Measurements from ENCODE around the gene HNRNPCL4. TPM values are rescaled to one million over a fixed set of nuclear protein-coding genes. Genes with fewer than 3 reads are reported as not detected.
"Not testable (repeated sequence)": the region's sequence is repeated elsewhere in the genome, so short reads cannot be mapped to it uniquely, and the experiment has no call there.

HNRNPCL4 gene
- total RNA-seq (2021) (not detected in 2 replicates), Bru-seq, nascent RNA (not detected), BruChase-seq, experiment 1, labeled RNA remaining after a 2-hour chase (not detected), BruChase-seq, experiment 2, labeled RNA remaining after a 6-hour chase (not detected)
- long read RNA-seq = 0 reads

DNA sequence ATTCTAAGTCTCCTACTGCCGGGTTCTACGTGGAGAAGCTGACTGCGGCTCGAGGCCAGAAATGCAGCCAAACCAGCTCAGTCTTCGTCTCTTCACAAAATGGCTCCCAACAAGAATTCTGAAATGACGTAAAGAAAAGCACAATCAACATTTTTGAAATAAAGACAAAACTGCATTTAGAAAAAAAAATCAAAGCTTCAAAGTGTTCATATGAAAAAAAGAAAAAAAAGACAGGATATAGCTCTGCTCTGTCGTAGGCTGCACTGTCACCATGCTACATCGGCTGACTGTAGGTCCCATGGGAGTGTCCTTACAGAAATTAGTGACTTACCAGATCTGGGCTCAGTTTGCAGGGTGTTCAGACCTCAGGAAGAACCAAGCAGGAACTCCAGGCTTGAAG lies at the start of gene HNRNPCL4:
TSS of gene HNRNPCL4 (minus strand) at position 101 of the 400 bp plus-strand sequence. CDS start 164 bp downstream, outside the sequence.
- CTCF ChIA-PET; H3K4me1 ChIP-seq (ENCODE audit: insufficient read depth, low read length, poor library complexity, severe bottlenecking); H3K4me3 ChIP-seq (ENCODE audit: low read depth, low read length, poor library complexity, severe bottlenecking); H3K27me3 ChIP-seq (replicated peaks; ENCODE audit: insufficient read depth, low read depth, low read length, poor library complexity); BruUV-seq (replicated peaks); DNase-seq (ENCODE audit: low spot score); intact Hi-C loops (cut with micrococcal nuclease; ENCODE audit: unreplicated experiment); H3K27ac ChIP-seq (ENCODE audit: low read depth, low read length, poor library complexity, severe bottlenecking); H3K36me3 ChIP-seq (ENCODE audit: insufficient read depth, low read length, poor library complexity, severe bottlenecking); POLR2A ChIA-PET (ENCODE audit: low non-redundant PET); H3K9me3 ChIP-seq (ENCODE audit: low read depth, low read length, poor library complexity, severe bottlenecking): not testable (repeated sequence)

DNA sequence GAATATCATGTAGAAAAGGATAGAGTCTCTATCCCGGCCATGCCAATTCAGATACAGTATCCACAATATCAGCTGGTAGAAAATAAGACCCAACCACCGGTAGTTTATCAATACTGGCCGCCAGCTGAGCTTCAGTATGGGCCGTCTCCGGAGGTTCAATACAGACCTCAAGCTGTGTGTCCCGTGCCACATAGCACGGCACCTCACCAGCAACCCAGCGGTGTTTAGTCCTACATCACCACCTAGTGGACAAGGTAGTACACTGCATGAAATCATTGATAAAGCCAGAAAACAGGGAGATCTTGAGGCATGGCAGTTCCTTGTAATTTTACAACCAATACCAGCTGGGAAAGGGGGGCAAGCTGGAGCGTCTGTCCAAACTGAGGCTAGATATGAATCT lies 43.3 kb upstream of the HNRNPCL4 start:
- CTCF ChIA-PET; BruUV-seq (replicated peaks); DNase-seq (ENCODE audit: low spot score); H3K4me3 ChIP-seq (ENCODE audit: low read depth, low read length, poor library complexity, severe bottlenecking); H3K9me3 ChIP-seq (ENCODE audit: low read depth, low read length, poor library complexity, severe bottlenecking); intact Hi-C loops (cut with micrococcal nuclease; ENCODE audit: unreplicated experiment); H3K4me1 ChIP-seq (ENCODE audit: insufficient read depth, low read length, poor library complexity, severe bottlenecking); POLR2A ChIA-PET (ENCODE audit: low non-redundant PET); H3K36me3 ChIP-seq (ENCODE audit: insufficient read depth, low read length, poor library complexity, severe bottlenecking); H3K27ac ChIP-seq (ENCODE audit: low read depth, low read length, poor library complexity, severe bottlenecking); H3K27me3 ChIP-seq (replicated peaks; ENCODE audit: insufficient read depth, low read depth, low read length, poor library complexity): not testable (repeated sequence)

DNA sequence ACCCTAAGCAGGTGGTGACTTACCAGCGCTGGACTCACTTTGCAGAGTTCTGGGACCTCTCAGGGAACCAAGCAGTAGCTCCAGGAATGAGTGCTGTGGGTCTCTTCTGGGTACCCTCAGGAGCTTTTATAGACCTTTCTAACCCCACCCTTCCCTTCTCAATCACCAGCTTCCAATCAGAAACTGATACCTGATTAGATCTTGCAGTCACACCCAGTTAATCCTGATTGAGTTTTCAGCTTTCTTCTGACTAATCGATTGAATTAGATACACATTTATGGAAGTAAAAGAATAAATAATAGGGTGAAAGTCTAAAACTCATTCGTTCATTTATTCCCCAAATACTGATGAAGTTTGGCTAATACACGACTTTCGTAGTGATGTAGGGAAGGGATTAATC lies 35.9 kb upstream of the HNRNPCL4 start, which contains the start of gene PRAMEF13:
TSS of gene PRAMEF13 (minus strand) at position 101 of the 400 bp plus-strand sequence. CDS start 1,820 bp downstream, outside the sequence.
- intact Hi-C loops (cut with micrococcal nuclease; ENCODE audit: unreplicated experiment); H3K27ac ChIP-seq (ENCODE audit: low read depth, low read length, poor library complexity, severe bottlenecking); H3K9me3 ChIP-seq (ENCODE audit: low read depth, low read length, poor library complexity, severe bottlenecking); POLR2A ChIA-PET (ENCODE audit: low non-redundant PET); H3K27me3 ChIP-seq (replicated peaks; ENCODE audit: insufficient read depth, low read depth, low read length, poor library complexity); H3K4me3 ChIP-seq (ENCODE audit: low read depth, low read length, poor library complexity, severe bottlenecking); CTCF ChIA-PET; H3K36me3 ChIP-seq (ENCODE audit: insufficient read depth, low read length, poor library complexity, severe bottlenecking); DNase-seq (ENCODE audit: low spot score); BruUV-seq (replicated peaks); H3K4me1 ChIP-seq (ENCODE audit: insufficient read depth, low read length, poor library complexity, severe bottlenecking): not testable (repeated sequence)

DNA sequence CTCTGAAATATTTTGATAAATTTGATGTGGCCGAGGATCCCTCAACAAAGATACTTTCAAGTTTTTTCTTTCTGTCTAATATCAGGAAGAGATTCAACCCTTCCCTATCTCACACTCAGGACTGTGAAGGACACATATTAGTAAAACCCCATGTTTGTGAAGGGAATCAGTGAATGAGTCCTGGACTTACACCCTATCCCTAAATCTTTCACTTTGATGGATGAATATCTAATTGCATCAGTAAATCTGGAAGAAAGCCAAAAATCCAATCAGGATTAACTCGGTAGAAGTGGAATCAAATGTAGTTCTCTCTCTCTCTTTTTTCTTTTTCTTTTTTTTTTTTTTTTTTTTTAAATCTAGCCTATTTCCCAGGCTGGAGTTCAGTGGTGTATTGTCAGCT lies 6.1 kb upstream of the HNRNPCL4 start, which contains the start of gene PRAMEF9:
TSS of gene PRAMEF9 (plus strand) at position 301 of the 400 bp plus-strand sequence. CDS start 3,433 bp downstream, outside the sequence.
- CTCF ChIA-PET = not testable (repeated sequence)

DNA sequence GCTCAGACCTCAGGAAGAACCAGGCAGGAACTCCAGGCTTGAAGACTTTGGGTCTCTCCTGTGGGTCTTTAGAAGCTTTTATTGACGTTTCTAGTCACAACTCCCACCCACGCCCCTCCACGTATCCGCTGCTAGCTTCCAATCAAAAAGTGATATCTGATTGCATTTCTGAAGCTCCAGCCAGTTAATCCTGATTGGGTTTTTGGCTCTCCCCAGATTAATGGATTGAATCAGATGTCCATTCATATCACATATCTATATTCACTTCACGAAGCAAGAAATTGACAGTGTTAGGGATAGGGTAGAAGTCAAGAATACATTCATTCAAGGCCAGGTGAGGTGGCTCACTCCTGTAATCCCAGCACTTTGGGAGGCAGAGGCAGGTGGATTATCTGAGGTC lies 9.5 kb downstream of the HNRNPCL4 start, which contains the start of gene PRAMEF26:
TSS of gene PRAMEF26 (minus strand) at position 101 of the 400 bp plus-strand sequence. CDS start 2,914 bp downstream, outside the sequence.
- H3K4me3 ChIP-seq (ENCODE audit: low read depth, low read length, poor library complexity, severe bottlenecking); BruUV-seq (replicated peaks); H3K36me3 ChIP-seq (ENCODE audit: insufficient read depth, low read length, poor library complexity, severe bottlenecking); H3K9me3 ChIP-seq (ENCODE audit: low read depth, low read length, poor library complexity, severe bottlenecking); intact Hi-C loops (cut with micrococcal nuclease; ENCODE audit: unreplicated experiment); H3K27me3 ChIP-seq (replicated peaks; ENCODE audit: insufficient read depth, low read depth, low read length, poor library complexity); POLR2A ChIA-PET (ENCODE audit: low non-redundant PET); DNase-seq (ENCODE audit: low spot score); H3K27ac ChIP-seq (ENCODE audit: low read depth, low read length, poor library complexity, severe bottlenecking); CTCF ChIA-PET; H3K4me1 ChIP-seq (ENCODE audit: insufficient read depth, low read length, poor library complexity, severe bottlenecking): not testable (repeated sequence)

More for the DNA sequence above, 6.1 kb upstream of the HNRNPCL4 start, which contains the start of gene PRAMEF9:
- H3K27me3 ChIP-seq (replicated peaks; ENCODE audit: insufficient read depth, low read depth, low read length, poor library complexity); DNase-seq (ENCODE audit: low spot score); intact Hi-C loops (cut with micrococcal nuclease; ENCODE audit: unreplicated experiment); BruUV-seq (replicated peaks); H3K4me1 ChIP-seq (ENCODE audit: insufficient read depth, low read length, poor library complexity, severe bottlenecking); H3K36me3 ChIP-seq (ENCODE audit: insufficient read depth, low read length, poor library complexity, severe bottlenecking); POLR2A ChIA-PET (ENCODE audit: low non-redundant PET); H3K27ac ChIP-seq (ENCODE audit: low read depth, low read length, poor library complexity, severe bottlenecking); H3K9me3 ChIP-seq (ENCODE audit: low read depth, low read length, poor library complexity, severe bottlenecking); H3K4me3 ChIP-seq (ENCODE audit: low read depth, low read length, poor library complexity, severe bottlenecking): not testable (repeated sequence)

DNA sequence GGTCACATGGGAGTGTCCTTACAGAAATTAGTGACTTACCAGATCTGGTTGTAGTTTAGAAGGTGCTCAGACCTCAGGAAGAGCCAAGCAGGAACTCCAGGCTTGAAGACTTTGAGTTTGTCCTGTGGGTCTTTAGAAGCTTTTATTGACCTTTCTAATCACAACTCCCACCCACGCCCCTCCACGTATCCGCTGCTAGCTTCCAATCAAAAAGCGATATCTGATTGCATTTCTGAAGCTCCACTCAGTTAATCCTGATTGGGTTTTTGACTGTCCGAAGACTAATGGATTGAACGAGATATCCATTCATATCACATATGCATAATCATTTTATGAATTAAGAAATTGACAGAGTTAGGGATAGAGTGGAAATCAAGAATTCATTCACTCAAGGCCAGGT lies 48.7 kb downstream of the HNRNPCL4 start, which contains the start of gene HNRNPCL2:
TSS of gene HNRNPCL2 (minus strand) at position 101 of the 400 bp plus-strand sequence. CDS start 454 bp downstream, outside the sequence.
- CTCF ChIA-PET; H3K9me3 ChIP-seq (ENCODE audit: low read depth, low read length, poor library complexity, severe bottlenecking); BruUV-seq (replicated peaks): not testable (repeated sequence)

More for the DNA sequence above, 48.7 kb downstream of the HNRNPCL4 start, which contains the start of gene HNRNPCL2:
- POLR2A ChIA-PET (ENCODE audit: low non-redundant PET); H3K4me1 ChIP-seq (ENCODE audit: insufficient read depth, low read length, poor library complexity, severe bottlenecking); H3K27ac ChIP-seq (ENCODE audit: low read depth, low read length, poor library complexity, severe bottlenecking); H3K36me3 ChIP-seq (ENCODE audit: insufficient read depth, low read length, poor library complexity, severe bottlenecking); H3K4me3 ChIP-seq (ENCODE audit: low read depth, low read length, poor library complexity, severe bottlenecking); DNase-seq (ENCODE audit: low spot score); intact Hi-C loops (cut with micrococcal nuclease; ENCODE audit: unreplicated experiment): not testable (repeated sequence)
- H3K27me3 ChIP-seq (replicated peaks; ENCODE audit: insufficient read depth, low read depth, low read length, poor library complexity) = peaks cover 20% of the 10 kb centered on the region

Measured in A673 (cell line).